Heart right ventricle (tissue), 16 donors: ENCODE measurements around the gene TBC1D22A. TPM values are rescaled to one million over a fixed set of nuclear protein-coding genes. Genes with fewer than 3 reads are reported as not detected.

Experiments used
- ATAC-seq, 8 donors: fragments of 200-7000 bp; cut with Tn5 transposase; one replicate each; pipeline ENCODE4 v1.9.1; 2020; ENCODE audit warnings: mild to moderate bottlenecking in 8 of 8, moderate library complexity in 8 of 8, moderate number of reproducible peaks in 1 of 8
- DNase-seq, 2 donors: peaks; one replicate each; pipeline ENCODE4 v3.0.0-alpha.2; 2020
- H3K27ac ChIP-seq, 10 donors: fragments of 200-600 bp; sonication (generic) in 2 of 10; one replicate each; pipeline versions ENCODE4 v1.5.0 to v1.8.0; 2020 to 2022; ENCODE audit warnings: mild to moderate bottlenecking in 3 of 10
- H3K27me3 ChIP-seq, 7 donors: fragments of 200-600 bp; one replicate each; pipeline ENCODE4 v1.8.0; 2021 to 2022; ENCODE audit warnings: mild to moderate bottlenecking in 2 of 7
- H3K36me3 ChIP-seq, 9 donors: fragments of 200-600 bp; sonication (generic) in 1 of 9; one replicate each; pipeline versions ENCODE4 v1.5.0 to v1.8.0; 2020 to 2022; ENCODE audit warnings: mild to moderate bottlenecking in 2 of 9
- H3K4me1 ChIP-seq, 9 donors: fragments of 200-600 bp; sonication (generic) in 1 of 9; one replicate each; pipeline versions ENCODE4 v1.5.0 to v1.8.0; 2020 to 2022; ENCODE audit warnings: mild to moderate bottlenecking in 4 of 9
- H3K4me3 ChIP-seq, 10 donors: fragments of 200-600 bp; sonication (generic) in 2 of 10; one replicate each; pipeline versions ENCODE4 v1.5.0 to v1.8.0; 2020 to 2022; ENCODE audit warnings: mild to moderate bottlenecking in 7 of 10, moderate library complexity in 2 of 10
- H3K9me3 ChIP-seq, 11 donors: fragments of 200-600 bp in 10 of 11; sonication (generic) in 2 of 11; one replicate each; pipeline versions ENCODE4 v1.5.0 to v1.8.0; 2013 to 2022; ENCODE audit warnings: mild to moderate bottlenecking in 2 of 11, control low read depth in 1 of 11, moderate library complexity in 1 of 11
- WGBS, 2 donors: extraction: QIAGEN DNeasy Blood & Tissue Kit; methylation state at CpG; one replicate each; pipeline ENCODE4 v1.1.7; 2013; ENCODE audit warnings: inconsistent platforms in 1 of 2; 5-methylcytosine and 5-hydroxymethylcytosine counted together
- intact Hi-C, 10 donors: fragments of 100-400 bp; cut with DNase I; formaldehyde crosslinking; loops; one replicate each; pipeline versions ENCODE4 v1.11.1 to v1.14.2; 2022
- polyA plus RNA-seq, 2 donors: library from polyadenylated mRNA; stranded (reverse); fragments of 200-250 nt; gene quantifications; one replicate each; pipeline ENCODE4 v1.2.3, GENCODE V29; 2013
- total RNA-seq, 10 donors: library from RNA; stranded (reverse); fragmentation: NEBNext Ultra II Directional in 3 of 10; extraction: Animal tissue kit (Norgen Biotek cat#: 25700) in 3 of 10; gene quantifications; one replicate each; pipeline versions ENCODE4 v1.2.1 to v1.2.4, GENCODE V29; 2021 to 2023
- TF ChIP-seq, protein P1 (sequence below), 9 donors: fragments of 200-600 bp; sonication (generic) in 2 of 9; IDR thresholded peaks; one replicate each; pipeline versions ENCODE4 v1.5.0 to v1.8.0; 2021 to 2022; ENCODE audit warnings: antibody characterized with exemption in 9 of 9, mild to moderate bottlenecking in 5 of 9, moderate library complexity in 1 of 9
- donor health status: Arrhythmogenic right ventricular cardiomyopathy.
- donor health status: ischemic (EF 13 %, LVEDD 7.1; RV severe dilation, severe dysfunction).
- donor health status: healthy with polysubstance abuse.
- donor health status: DM: no; HTN: yes; CAD: no.
- donor health status: DM: no; HTN: no; CAD: no.
- donor health status: ischemic (EF 25% LVEDD 6.9; RV normal size, moderate dysfunction).
- donor health status: ischemic (EF 25% LVEDD 5.7; RV mildly dilated, moderate dysfunction).
- donor health status: healthy.
- donor health status: DM: yes; HTN: yes; CAD: no.
- donor health status: Ischemic cardiomyopathy.
- donor health status: ischemic (EF 35%, LVEDD 5.7; RV mildly dilated, moderate dysfunction).
- donor health status: nonischemic (EF 11% LVEDD 7.7; RV severe dilation, severe dysfunction).
- donor health status: DM: yes; HTN: yes; CAD: no.
- donor health status: PGD.
- donor health status: ischemic (EF 29% LVEDD 5.4; RV normal size, mild dysfunction).
- donor health status: nonischemic (EF 23%, LVEDD 6.1; RV moderate dilation, normal function).

The TBC1D22A gene
- total and polyA plus RNA-seq, 12 donors, result 7.2 to 27.9 (median 17.9) TPM

- H3K36me3 ChIP-seq, result peaks cover 0 to 5% (median 0%) of the 10 kb centered on the region in 9 donors
- DNase-seq (no peak), ATAC-seq (no peak)
- TF ChIP-seq, protein P1, sequence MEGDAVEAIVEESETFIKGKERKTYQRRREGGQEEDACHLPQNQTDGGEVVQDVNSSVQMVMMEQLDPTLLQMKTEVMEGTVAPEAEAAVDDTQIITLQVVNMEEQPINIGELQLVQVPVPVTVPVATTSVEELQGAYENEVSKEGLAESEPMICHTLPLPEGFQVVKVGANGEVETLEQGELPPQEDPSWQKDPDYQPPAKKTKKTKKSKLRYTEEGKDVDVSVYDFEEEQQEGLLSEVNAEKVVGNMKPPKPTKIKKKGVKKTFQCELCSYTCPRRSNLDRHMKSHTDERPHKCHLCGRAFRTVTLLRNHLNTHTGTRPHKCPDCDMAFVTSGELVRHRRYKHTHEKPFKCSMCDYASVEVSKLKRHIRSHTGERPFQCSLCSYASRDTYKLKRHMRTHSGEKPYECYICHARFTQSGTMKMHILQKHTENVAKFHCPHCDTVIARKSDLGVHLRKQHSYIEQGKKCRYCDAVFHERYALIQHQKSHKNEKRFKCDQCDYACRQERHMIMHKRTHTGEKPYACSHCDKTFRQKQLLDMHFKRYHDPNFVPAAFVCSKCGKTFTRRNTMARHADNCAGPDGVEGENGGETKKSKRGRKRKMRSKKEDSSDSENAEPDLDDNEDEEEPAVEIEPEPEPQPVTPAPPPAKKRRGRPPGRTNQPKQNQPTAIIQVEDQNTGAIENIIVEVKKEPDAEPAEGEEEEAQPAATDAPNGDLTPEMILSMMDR (IDR thresholded peaks at IDR 0.05), result no peak
- no peaks in the 10 kb centered on the region for H3K9me3 ChIP-seq
- H3K4me3 ChIP-seq, result no peak overlapping the region
- no peak overlapping the region for H3K27ac ChIP-seq
- intact Hi-C loops, result no loop called here
- WGBS, 2 donors, result 96% methylated on average over 16 of the region's 16 CpGs
- H3K4me1 ChIP-seq, result no peaks in the 10 kb centered on the region
- H3K27me3 ChIP-seq, result no peaks in the 10 kb centered on the region
These were observed 361.5 kb downstream of the TBC1D22A start for GRCh38 chr22:47123827-47124442.

- 94 to 98% methylated on average over 15 of the region's 15 CpGs for WGBS, 2 donors
- intact Hi-C loops, result no loop called here
- no peaks in the 10 kb centered on the region for H3K4me1 ChIP-seq
- H3K36me3 ChIP-seq, result peaks cover 0 to 5% (median 0%) of the 10 kb centered on the region in 9 donors
- TF ChIP-seq, protein P1 (IDR thresholded peaks at IDR 0.05), result no peak
- no peak for DNase-seq
- H3K27ac ChIP-seq, result no peak overlapping the region
- no peak overlapping the region for H3K4me3 ChIP-seq
- ATAC-seq, result no peak
- H3K27me3 ChIP-seq, result no peaks in the 10 kb centered on the region
- no peaks in the 10 kb centered on the region for H3K9me3 ChIP-seq
These were observed 362.0 kb downstream of the TBC1D22A start for GRCh38 chr22:47124451-47124881.

- no peaks in the 10 kb centered on the region for H3K9me3 ChIP-seq
- no peak for DNase-seq
- H3K27me3 ChIP-seq, result no peaks in the 10 kb centered on the region
- H3K36me3 ChIP-seq, result peaks cover 0 to 5% (median 0%) of the 10 kb centered on the region in 9 donors
- no peaks in the 10 kb centered on the region for H3K4me1 ChIP-seq
- TF ChIP-seq, protein P1 (IDR thresholded peaks at IDR 0.05), result no peak
- no peak overlapping the region for H3K27ac ChIP-seq
- ATAC-seq, result peak in 1 of 8 donors; percentile 42
- WGBS, 2 donors, result 85 to 88% methylated on average over 14 of the region's 14 CpGs
- H3K4me3 ChIP-seq, result no peak overlapping the region
- intact Hi-C loops, result no loop called here
These were observed 362.5 kb downstream of the TBC1D22A start for GRCh38 chr22:47124961-47125360.

GRCh38 chr22:47125603-47126002 is 363.2 kb downstream of the TBC1D22A start:
- ATAC-seq (no peak), DNase-seq (no peak)
- Histone ChIP-seq H3K27me3 (no peaks in the 10 kb centered on the region), H3K4me1 (no peaks in the 10 kb centered on the region), H3K4me3 (no peak overlapping the region), H3K27ac (no peak overlapping the region), H3K9me3 (no peaks in the 10 kb centered on the region), H3K36me3 (peaks cover 0 to 5% (median 0%) of the 10 kb centered on the region in 9 donors)
- TF ChIP-seq, protein P1 (IDR thresholded peaks at IDR 0.05), result no peak
- intact Hi-C loops, result no loop called here
- 83 to 88% methylated on average over 5 of the region's 5 CpGs for WGBS, 2 donors
